HEK293 (cell line): Measurements from ENCODE around the gene ANKRD23.

ENCODE experiments used
- ZNF133 ChIP-seq: fragments of 450-650 bp; formaldehyde crosslinking; IDR thresholded peaks from 2 replicates; pipeline ENCODE4 v1.5.1; 2016; ENCODE audit warnings: missing biosample characterization, missing genetic modification characterization
- ZNF174 ChIP-seq: fragments of 450-650 bp; formaldehyde crosslinking; IDR thresholded peaks from 2 replicates; pipeline ENCODE4 v1.5.0; 2017; ENCODE audit warnings: missing biosample characterization, mild to moderate bottlenecking, missing genetic modification characterization
- ZNF274 ChIP-seq, 2 experiments: fragments of 200-500 bp in 1 of 2; fragments of 450-650 bp in 1 of 2; sonication (Bioruptor generic) in 1 of 2; formaldehyde crosslinking in 1 of 2; IDR thresholded peaks; 2 replicates each; pipeline versions ENCODE4 v1.5.1 to v1.6.1; 2014 to 2016; ENCODE audit warnings: borderline replicate concordance in 1 of 2, inconsistent platforms in 1 of 2, low read length in 1 of 2, missing biosample characterization in 1 of 2, missing genetic modification characterization in 1 of 2
- ZNF433 ChIP-seq: fragments of 450-650 bp; formaldehyde crosslinking; IDR thresholded peaks from 2 replicates; pipeline ENCODE4 v1.5.1; 2016; ENCODE audit warnings: missing biosample characterization, missing genetic modification characterization, low read depth
- ZNF768 ChIP-seq: fragments of 450-650 bp; formaldehyde crosslinking; IDR thresholded peaks from 2 replicates; pipeline ENCODE4 v1.5.1; 2018; ENCODE audit warnings: missing biosample characterization, mild to moderate bottlenecking, missing genetic modification characterization
- ZNF830 ChIP-seq: fragments of 450-650 bp; IDR thresholded peaks from 2 replicates; pipeline ENCODE4 v1.5.0; 2018; ENCODE audit warnings: missing biosample characterization, missing genetic modification characterization, low read depth, mild to moderate bottlenecking, moderate library complexity
- TF ChIP-seq, protein P1 (sequence below): fragments of 450-650 bp; formaldehyde crosslinking; IDR thresholded peaks from 2 replicates; pipeline ENCODE4 v1.5.1; 2017; ENCODE audit warnings: missing biosample characterization, missing genetic modification characterization
- TF ChIP-seq, protein P2 (sequence below): fragments of 450-650 bp; formaldehyde crosslinking; IDR thresholded peaks from 2 replicates; pipeline ENCODE4 v1.5.1; 2016; ENCODE audit warnings: missing biosample characterization, missing genetic modification characterization
- TF ChIP-seq, protein P3 (sequence below): fragments of 450-650 bp; formaldehyde crosslinking; IDR thresholded peaks from 2 replicates; pipeline ENCODE4 v1.5.1; 2016; ENCODE audit warnings: missing biosample characterization, missing genetic modification characterization

DNA sequence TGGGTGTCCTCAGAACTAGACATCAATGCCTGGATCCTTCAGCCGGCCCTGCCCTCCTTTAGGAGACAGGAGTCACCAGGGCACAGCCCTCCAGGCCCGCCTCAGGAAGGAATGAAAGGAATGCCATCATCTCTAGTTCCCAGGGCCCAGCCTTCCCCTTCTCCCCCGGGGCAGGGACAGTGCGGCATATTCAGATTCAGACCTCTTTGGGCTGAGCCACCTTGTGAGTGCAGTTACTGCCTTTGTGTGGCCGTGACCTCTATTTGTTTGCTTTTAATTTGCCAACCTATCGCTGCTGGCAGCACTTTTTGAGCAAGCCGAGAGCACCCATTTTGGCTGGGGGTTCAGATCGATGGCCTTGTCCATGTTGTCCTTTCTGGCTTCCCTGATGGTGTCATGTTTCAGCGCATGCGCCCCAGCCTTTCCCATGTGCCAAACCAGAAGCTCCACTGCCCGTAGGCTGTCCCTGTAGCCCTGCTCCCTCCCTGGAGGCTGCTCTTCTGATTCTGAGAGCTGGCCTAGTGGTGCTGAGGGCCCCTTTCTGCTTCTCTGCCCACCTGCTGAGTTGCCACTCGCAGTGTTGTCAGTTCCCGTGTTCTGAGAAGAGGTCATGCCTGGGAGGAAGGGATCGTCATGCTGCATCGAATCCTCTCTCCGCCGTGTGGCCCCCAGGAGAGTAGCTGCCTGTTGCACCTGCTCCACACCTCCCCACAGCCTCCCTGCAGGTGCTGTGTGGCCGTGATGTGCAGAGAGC lies 10.9 kb downstream of the ANKRD23 start:
- TF ChIP-seq, protein P1, sequence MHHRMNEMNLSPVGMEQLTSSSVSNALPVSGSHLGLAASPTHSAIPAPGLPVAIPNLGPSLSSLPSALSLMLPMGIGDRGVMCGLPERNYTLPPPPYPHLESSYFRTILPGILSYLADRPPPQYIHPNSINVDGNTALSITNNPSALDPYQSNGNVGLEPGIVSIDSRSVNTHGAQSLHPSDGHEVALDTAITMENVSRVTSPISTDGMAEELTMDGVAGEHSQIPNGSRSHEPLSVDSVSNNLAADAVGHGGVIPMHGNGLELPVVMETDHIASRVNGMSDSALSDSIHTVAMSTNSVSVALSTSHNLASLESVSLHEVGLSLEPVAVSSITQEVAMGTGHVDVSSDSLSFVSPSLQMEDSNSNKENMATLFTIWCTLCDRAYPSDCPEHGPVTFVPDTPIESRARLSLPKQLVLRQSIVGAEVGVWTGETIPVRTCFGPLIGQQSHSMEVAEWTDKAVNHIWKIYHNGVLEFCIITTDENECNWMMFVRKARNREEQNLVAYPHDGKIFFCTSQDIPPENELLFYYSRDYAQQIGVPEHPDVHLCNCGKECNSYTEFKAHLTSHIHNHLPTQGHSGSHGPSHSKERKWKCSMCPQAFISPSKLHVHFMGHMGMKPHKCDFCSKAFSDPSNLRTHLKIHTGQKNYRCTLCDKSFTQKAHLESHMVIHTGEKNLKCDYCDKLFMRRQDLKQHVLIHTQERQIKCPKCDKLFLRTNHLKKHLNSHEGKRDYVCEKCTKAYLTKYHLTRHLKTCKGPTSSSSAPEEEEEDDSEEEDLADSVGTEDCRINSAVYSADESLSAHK (tag by site-specific recombination), result no peak
- no peak for TF ChIP-seq ZNF174 (tag by site-specific recombination)
- TF ChIP-seq ZNF433 (tag by site-specific recombination), result no peak
- TF ChIP-seq, protein P2, sequence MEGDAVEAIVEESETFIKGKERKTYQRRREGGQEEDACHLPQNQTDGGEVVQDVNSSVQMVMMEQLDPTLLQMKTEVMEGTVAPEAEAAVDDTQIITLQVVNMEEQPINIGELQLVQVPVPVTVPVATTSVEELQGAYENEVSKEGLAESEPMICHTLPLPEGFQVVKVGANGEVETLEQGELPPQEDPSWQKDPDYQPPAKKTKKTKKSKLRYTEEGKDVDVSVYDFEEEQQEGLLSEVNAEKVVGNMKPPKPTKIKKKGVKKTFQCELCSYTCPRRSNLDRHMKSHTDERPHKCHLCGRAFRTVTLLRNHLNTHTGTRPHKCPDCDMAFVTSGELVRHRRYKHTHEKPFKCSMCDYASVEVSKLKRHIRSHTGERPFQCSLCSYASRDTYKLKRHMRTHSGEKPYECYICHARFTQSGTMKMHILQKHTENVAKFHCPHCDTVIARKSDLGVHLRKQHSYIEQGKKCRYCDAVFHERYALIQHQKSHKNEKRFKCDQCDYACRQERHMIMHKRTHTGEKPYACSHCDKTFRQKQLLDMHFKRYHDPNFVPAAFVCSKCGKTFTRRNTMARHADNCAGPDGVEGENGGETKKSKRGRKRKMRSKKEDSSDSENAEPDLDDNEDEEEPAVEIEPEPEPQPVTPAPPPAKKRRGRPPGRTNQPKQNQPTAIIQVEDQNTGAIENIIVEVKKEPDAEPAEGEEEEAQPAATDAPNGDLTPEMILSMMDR (tag by site-specific recombination), result no peak
- TF ChIP-seq ZNF768 (tag by site-specific recombination), result no peak
- TF ChIP-seq ZNF830 (tag by site-specific recombination), result no peak
- TF ChIP-seq ZNF274 (IDR thresholded peaks at IDR 0.05; ENCODE audit: low read length), result no peak
- no peak for TF ChIP-seq ZNF274 (tag by site-specific recombination; IDR thresholded peaks at IDR 0.05; ENCODE audit: borderline replicate concordance)
- TF ChIP-seq ZNF133 (tag by site-specific recombination), result no peak
- TF ChIP-seq, protein P3, sequence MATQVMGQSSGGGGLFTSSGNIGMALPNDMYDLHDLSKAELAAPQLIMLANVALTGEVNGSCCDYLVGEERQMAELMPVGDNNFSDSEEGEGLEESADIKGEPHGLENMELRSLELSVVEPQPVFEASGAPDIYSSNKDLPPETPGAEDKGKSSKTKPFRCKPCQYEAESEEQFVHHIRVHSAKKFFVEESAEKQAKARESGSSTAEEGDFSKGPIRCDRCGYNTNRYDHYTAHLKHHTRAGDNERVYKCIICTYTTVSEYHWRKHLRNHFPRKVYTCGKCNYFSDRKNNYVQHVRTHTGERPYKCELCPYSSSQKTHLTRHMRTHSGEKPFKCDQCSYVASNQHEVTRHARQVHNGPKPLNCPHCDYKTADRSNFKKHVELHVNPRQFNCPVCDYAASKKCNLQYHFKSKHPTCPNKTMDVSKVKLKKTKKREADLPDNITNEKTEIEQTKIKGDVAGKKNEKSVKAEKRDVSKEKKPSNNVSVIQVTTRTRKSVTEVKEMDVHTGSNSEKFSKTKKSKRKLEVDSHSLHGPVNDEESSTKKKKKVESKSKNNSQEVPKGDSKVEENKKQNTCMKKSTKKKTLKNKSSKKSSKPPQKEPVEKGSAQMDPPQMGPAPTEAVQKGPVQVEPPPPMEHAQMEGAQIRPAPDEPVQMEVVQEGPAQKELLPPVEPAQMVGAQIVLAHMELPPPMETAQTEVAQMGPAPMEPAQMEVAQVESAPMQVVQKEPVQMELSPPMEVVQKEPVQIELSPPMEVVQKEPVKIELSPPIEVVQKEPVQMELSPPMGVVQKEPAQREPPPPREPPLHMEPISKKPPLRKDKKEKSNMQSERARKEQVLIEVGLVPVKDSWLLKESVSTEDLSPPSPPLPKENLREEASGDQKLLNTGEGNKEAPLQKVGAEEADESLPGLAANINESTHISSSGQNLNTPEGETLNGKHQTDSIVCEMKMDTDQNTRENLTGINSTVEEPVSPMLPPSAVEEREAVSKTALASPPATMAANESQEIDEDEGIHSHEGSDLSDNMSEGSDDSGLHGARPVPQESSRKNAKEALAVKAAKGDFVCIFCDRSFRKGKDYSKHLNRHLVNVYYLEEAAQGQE (tag by site-specific recombination), result no peak
